Upper lobe of left lung (tissue), 4 donors: Measurements from ENCODE around the gene TOMM20.

Source experiments
- EP300 ChIP-seq, 4 donors: sonication (generic); formaldehyde crosslinking; IDR thresholded peaks; one replicate each; pipeline ENCODE4 v1.5.1; 2017; ENCODE audit warnings: antibody characterized with exemption in 4 of 4, control low read depth in 2 of 4
- POLR2A ChIP-seq, 4 donors: fragments of 450-650 bp; IDR thresholded peaks; one replicate each; pipeline ENCODE4 v1.5.1; 2016 to 2017; ENCODE audit warnings: antibody characterized with exemption in 4 of 4, mild to moderate bottlenecking in 2 of 4
- POLR2AphosphoS5 ChIP-seq, 2 donors: sonication (generic); formaldehyde crosslinking; IDR thresholded peaks; one replicate each; pipeline ENCODE4 v1.5.1; 2017; ENCODE audit warnings: antibody characterized with exemption in 2 of 2
- TF ChIP-seq, protein P1 (sequence below), 6 experiments: fragments of 450-650 bp in 4 of 6; fragments of 200-600 bp in 2 of 6; sonication (generic) in 2 of 6; IDR thresholded peaks; one replicate each; pipeline ENCODE4 v1.5.1; 2016 to 2019; ENCODE audit warnings: antibody characterized with exemption in 6 of 6

DNA sequence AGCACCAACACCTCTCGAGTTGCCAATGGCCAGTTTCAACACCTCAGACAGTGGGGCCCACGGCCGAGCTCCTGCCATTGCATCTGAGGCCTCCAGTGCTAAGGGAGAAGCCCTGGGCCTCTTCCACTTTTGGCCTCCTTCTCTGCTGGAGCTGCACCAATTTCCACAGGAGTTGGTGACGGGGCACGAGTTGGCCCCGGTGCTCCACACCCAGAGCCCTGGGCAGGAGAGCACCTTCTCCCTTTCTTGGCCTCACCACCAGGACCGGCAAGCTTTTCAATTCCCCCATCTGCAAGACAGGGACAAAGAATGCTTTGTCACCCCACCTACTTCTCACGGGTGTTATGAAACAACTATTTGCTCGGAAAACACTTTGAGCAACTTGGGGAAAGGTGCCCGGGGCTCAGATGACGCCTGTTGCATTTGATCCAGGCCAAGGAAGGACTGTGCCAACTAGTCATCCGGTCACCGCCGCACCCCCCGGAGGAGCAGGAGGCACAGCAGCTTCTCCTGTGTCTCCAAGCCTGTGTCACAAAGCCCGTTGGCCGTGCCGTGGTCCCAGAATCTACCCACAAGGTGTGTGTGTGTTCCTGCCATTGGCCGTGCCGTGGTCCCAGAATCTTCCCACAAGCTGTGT is 55.2 kb downstream of the TOMM20 start:
- TF ChIP-seq POLR2A (IDR thresholded peaks at IDR 0.05) = peak in 2 of 4 donors; percentile 23 to 75
- TF ChIP-seq, protein P1, sequence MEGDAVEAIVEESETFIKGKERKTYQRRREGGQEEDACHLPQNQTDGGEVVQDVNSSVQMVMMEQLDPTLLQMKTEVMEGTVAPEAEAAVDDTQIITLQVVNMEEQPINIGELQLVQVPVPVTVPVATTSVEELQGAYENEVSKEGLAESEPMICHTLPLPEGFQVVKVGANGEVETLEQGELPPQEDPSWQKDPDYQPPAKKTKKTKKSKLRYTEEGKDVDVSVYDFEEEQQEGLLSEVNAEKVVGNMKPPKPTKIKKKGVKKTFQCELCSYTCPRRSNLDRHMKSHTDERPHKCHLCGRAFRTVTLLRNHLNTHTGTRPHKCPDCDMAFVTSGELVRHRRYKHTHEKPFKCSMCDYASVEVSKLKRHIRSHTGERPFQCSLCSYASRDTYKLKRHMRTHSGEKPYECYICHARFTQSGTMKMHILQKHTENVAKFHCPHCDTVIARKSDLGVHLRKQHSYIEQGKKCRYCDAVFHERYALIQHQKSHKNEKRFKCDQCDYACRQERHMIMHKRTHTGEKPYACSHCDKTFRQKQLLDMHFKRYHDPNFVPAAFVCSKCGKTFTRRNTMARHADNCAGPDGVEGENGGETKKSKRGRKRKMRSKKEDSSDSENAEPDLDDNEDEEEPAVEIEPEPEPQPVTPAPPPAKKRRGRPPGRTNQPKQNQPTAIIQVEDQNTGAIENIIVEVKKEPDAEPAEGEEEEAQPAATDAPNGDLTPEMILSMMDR (IDR thresholded peaks at IDR 0.05) = peak in 4 of 6 experiments; percentile 17 to 48 (median 30)
- TF ChIP-seq POLR2AphosphoS5 (IDR thresholded peaks at IDR 0.05) = peak; percentile 83 to 91
- TF ChIP-seq EP300 (IDR thresholded peaks at IDR 0.05) = peak; percentile 69 to 99 (median 92)
